ENCODE data around the gene SYT3. TPM values are rescaled to one million over a fixed set of nuclear protein-coding genes. Genes with fewer than 3 reads are reported as not detected.

SYT3 gene
- total and polyA plus RNA-seq, 2 donors (not counting 3 experiments of a cell fraction or from before 2014, with no cell fraction given) = 0.11 to 0.53 TPM

DNA sequence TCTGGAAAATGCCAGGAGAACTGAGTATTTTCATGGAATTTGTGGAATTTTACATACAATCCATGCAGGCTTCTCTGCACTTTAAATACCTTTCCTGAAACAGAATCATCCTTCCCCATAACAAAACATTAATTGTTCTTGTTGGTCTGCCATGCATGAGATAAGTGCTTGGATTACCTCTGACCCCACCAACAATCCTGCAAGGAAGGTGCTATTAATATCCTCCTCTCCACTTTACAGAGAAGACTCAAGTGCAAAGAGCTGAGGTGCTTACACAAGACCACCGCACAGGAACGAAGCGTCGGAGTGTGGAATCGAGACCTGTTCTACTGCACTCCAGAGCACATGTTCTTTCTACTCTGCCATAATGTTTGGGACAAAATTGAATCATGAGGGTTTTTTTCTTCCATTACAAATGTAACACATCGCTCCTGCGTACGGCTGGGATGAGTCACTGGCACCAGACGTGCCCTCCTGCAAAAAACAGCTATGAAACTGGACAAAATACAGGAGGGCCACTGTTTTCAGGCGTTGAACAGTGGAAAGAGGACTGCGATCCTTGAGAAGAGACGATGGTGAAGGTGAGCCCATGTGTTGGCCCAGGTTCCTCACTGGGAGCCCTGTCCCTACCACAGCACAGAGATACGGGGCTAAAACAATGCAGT is 58.6 kb downstream of the SYT3 start:
- CTCF ChIA-PET = interaction anchor here (1.0 kb wide), 1 partner anchor 25 kb away, joined by 3 read pairs; no protein-coding TSS in a partner anchor
- POLR2A ChIA-PET = no interaction called here
- TF ChIP-seq POLR2AphosphoS5 (IDR thresholded peaks at IDR 0.05; ENCODE audit: insufficient read depth, low read depth, low read length) (no peak), POLR2A (IDR thresholded peaks at IDR 0.05; ENCODE audit: low read depth, low read length) (no peak), JUN (IDR thresholded peaks at IDR 0.05; ENCODE audit: borderline replicate concordance, insufficient read depth, insufficient read length, low read depth) (no peak), EZH2 (IDR thresholded peaks at IDR 0.05; ENCODE audit: borderline replicate concordance, low read depth, low read length, severe bottlenecking) (no peak), GATA2 (IDR thresholded peaks at IDR 0.05; ENCODE audit: insufficient read depth, insufficient read length, low read depth, low read length) (no peak), FOS (IDR thresholded peaks at IDR 0.05; ENCODE audit: borderline replicate concordance, insufficient read depth, low read length) (no peak), MYC (IDR thresholded peaks at IDR 0.05; ENCODE audit: low read depth, low read length) (no peak)
- TF ChIP-seq, protein P1, sequence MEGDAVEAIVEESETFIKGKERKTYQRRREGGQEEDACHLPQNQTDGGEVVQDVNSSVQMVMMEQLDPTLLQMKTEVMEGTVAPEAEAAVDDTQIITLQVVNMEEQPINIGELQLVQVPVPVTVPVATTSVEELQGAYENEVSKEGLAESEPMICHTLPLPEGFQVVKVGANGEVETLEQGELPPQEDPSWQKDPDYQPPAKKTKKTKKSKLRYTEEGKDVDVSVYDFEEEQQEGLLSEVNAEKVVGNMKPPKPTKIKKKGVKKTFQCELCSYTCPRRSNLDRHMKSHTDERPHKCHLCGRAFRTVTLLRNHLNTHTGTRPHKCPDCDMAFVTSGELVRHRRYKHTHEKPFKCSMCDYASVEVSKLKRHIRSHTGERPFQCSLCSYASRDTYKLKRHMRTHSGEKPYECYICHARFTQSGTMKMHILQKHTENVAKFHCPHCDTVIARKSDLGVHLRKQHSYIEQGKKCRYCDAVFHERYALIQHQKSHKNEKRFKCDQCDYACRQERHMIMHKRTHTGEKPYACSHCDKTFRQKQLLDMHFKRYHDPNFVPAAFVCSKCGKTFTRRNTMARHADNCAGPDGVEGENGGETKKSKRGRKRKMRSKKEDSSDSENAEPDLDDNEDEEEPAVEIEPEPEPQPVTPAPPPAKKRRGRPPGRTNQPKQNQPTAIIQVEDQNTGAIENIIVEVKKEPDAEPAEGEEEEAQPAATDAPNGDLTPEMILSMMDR (IDR thresholded peaks at IDR 0.05; ENCODE audit: extremely low read depth in 1 of 2, insufficient read depth in 1 of 2, low read depth in 1 of 2, low read length in 2 of 2) = no peak
- TF ChIP-seq, protein P2, sequence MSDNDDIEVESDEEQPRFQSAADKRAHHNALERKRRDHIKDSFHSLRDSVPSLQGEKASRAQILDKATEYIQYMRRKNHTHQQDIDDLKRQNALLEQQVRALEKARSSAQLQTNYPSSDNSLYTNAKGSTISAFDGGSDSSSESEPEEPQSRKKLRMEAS (IDR thresholded peaks at IDR 0.05; ENCODE audit: insufficient read depth, insufficient read length) = no peak
- H3K27me3 ChIP-seq (ENCODE audit: control insufficient read depth in 2 of 2, insufficient read depth in 2 of 2, low read length in 2 of 2) = no peaks in the 10 kb centered on the region
- H3K4me3 ChIP-seq (replicated peaks in 1 of 3; ENCODE audit: insufficient read depth in 1 of 3, low read depth in 1 of 3, low read length in 3 of 3) = no peak overlapping the region
- H3K9ac ChIP-seq (replicated peaks; ENCODE audit: extremely low read depth, insufficient read depth, low read length) = no peak overlapping the region
- no peaks in the 10 kb centered on the region for H4K20me1 ChIP-seq (replicated peaks; ENCODE audit: control insufficient read depth, extremely low read depth, insufficient read depth, low read length)
- no peak overlapping the region for H3K4me2 ChIP-seq (ENCODE audit: insufficient read depth, low read length)
- intact Hi-C loops (cut with micrococcal nuclease) = no loop called here
- no peaks in the 10 kb centered on the region for H3K79me2 ChIP-seq (ENCODE audit: control insufficient read depth, insufficient read depth, low read length)
- no peak for FAIRE-seq
- no peak overlapping the region for H3K27ac ChIP-seq (ENCODE audit: insufficient read depth, low read depth, low read length)
- dilution Hi-C loops (cut with MboI; ENCODE audit: extremely low pct_ligation_motif_present, low sequenced_read_pairs) = no loop called here
- H3K9me3 ChIP-seq (replicated peaks; ENCODE audit: control insufficient read depth, insufficient read depth, low read length) = no peaks in the 10 kb centered on the region
- no peak for DNase-seq (ENCODE audit: low read depth, low spot score)
- no peaks in the 10 kb centered on the region for H3K36me3 ChIP-seq (ENCODE audit: control insufficient read depth in 2 of 2, extremely low read depth in 1 of 2, insufficient read depth in 2 of 2, low read length in 2 of 2)
- no peaks in the 10 kb centered on the region for H3K4me1 ChIP-seq (ENCODE audit: control insufficient read depth, extremely low read depth, insufficient read depth, low read length)
- no peak overlapping the region for H2AFZ ChIP-seq (ENCODE audit: low read depth, low read length)
- H3K9me1 ChIP-seq (replicated peaks; ENCODE audit: control insufficient read depth, extremely low read depth, insufficient read depth, low read length) = no peaks in the 10 kb centered on the region
- BruUV-seq (replicated peaks) = no TSS peak
